ENCODE measurements around the gene GGCT.

GRCh38 chr7:30468041-30468440 is 36.6 kb downstream of the GGCT start:
- TF ChIP-seq, protein P1, sequence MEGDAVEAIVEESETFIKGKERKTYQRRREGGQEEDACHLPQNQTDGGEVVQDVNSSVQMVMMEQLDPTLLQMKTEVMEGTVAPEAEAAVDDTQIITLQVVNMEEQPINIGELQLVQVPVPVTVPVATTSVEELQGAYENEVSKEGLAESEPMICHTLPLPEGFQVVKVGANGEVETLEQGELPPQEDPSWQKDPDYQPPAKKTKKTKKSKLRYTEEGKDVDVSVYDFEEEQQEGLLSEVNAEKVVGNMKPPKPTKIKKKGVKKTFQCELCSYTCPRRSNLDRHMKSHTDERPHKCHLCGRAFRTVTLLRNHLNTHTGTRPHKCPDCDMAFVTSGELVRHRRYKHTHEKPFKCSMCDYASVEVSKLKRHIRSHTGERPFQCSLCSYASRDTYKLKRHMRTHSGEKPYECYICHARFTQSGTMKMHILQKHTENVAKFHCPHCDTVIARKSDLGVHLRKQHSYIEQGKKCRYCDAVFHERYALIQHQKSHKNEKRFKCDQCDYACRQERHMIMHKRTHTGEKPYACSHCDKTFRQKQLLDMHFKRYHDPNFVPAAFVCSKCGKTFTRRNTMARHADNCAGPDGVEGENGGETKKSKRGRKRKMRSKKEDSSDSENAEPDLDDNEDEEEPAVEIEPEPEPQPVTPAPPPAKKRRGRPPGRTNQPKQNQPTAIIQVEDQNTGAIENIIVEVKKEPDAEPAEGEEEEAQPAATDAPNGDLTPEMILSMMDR (tag by site-specific recombination; IDR thresholded peaks at IDR 0.05), result no peak
- TF ChIP-seq MYNN (tag by site-specific recombination; IDR thresholded peaks at IDR 0.05; ENCODE audit: borderline replicate concordance) (no peak), ZNF510 (tag by site-specific recombination; IDR thresholded peaks at IDR 0.05; ENCODE audit: insufficient replicate concordance) (no peak)
- TF ChIP-seq, protein P2, sequence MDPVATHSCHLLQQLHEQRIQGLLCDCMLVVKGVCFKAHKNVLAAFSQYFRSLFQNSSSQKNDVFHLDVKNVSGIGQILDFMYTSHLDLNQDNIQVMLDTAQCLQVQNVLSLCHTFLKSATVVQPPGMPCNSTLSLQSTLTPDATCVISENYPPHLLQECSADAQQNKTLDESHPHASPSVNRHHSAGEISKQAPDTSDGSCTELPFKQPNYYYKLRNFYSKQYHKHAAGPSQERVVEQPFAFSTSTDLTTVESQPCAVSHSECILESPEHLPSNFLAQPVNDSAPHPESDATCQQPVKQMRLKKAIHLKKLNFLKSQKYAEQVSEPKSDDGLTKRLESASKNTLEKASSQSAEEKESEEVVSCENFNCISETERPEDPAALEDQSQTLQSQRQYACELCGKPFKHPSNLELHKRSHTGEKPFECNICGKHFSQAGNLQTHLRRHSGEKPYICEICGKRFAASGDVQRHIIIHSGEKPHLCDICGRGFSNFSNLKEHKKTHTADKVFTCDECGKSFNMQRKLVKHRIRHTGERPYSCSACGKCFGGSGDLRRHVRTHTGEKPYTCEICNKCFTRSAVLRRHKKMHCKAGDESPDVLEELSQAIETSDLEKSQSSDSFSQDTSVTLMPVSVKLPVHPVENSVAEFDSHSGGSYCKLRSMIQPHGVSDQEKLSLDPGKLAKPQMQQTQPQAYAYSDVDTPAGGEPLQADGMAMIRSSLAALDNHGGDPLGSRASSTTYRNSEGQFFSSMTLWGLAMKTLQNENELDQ (tag by site-specific recombination; IDR thresholded peaks at IDR 0.05; ENCODE audit: low read depth), result no peak
